ENCODE data around the gene AACS. TPM values are rescaled to one million over a fixed set of nuclear protein-coding genes. Genes with fewer than 3 reads are reported as not detected.

The AACS gene
- polyA plus RNA-seq, 3 donors = 4.7 to 7.9 (median 5.1) TPM

GRCh38 chr12:125070112-125070511 is 4.9 kb downstream of the AACS start:
- no peak for DNase-seq
- no peak for TF ChIP-seq CTCF (IDR thresholded peaks at IDR 0.05)
- intact Hi-C loops (cut with micrococcal nuclease) = no loop called here
- Histone ChIP-seq H3K4me3 (replicated peaks in 1 of 3; ENCODE audit: low read depth in 2 of 3, low read length in 3 of 3) (no peak overlapping the region), H3K9ac (ENCODE audit: insufficient read depth, low read length, poor library complexity, severe bottlenecking) (no peak overlapping the region), H3K4me2 (replicated peaks; ENCODE audit: extremely low read depth, low read length, poor library complexity, severe bottlenecking) (no peak overlapping the region), H4K20me1 (ENCODE audit: insufficient read depth, low read length) (no peaks in the 10 kb centered on the region), H2AFZ (ENCODE audit: insufficient read depth, low read depth, low read length, poor library complexity, severe bottlenecking) (no peak overlapping the region), H3K27ac (ENCODE audit: low read depth in 1 of 2, low read length in 2 of 2) (no peak overlapping the region), H3K4me1 (ENCODE audit: control insufficient read depth in 1 of 2, insufficient read depth in 2 of 2, low read length in 2 of 2) (peaks cover 6 to 10% of the 10 kb centered on the region in 2 donors), H3K27me3 (ENCODE audit: control insufficient read depth in 2 of 2, insufficient read depth in 2 of 2, low read length in 2 of 2) (no peaks in the 10 kb centered on the region), H3K36me3 (replicated peaks in 1 of 2; ENCODE audit: control insufficient read depth in 1 of 2, insufficient read depth in 2 of 2, low read length in 2 of 2) (no peaks in the 10 kb centered on the region), H3K79me2 (ENCODE audit: insufficient read depth, low read length) (no peaks in the 10 kb centered on the region), H3K9me3 (replicated peaks in 1 of 2; ENCODE audit: control insufficient read depth in 1 of 2, insufficient read depth in 1 of 2, low read length in 2 of 2) (no peaks in the 10 kb centered on the region)
- WGBS (ENCODE audit: insufficient coverage) = 96% methylated on average over 6 of the region's 6 CpGs
- Mint-ChIP-seq H3K9me3 (peaks cover 0 to 1% (median 0%) of the 10 kb centered on the region in 7 donors), H3K4me1 (peaks cover 14% of the 10 kb centered on the region), H3K27ac (no peak overlapping the region), H3K36me3 (peaks cover 8 to 11% of the 10 kb centered on the region in 2 donors), H3K4me3 (no peak overlapping the region), H3K27me3 (ENCODE audit: low read depth in 3 of 3) (peaks cover 0 to 4% (median 0%) of the 10 kb centered on the region in 3 donors)

GRCh38 chr12:125070661-125071390 is 5.6 kb downstream of the AACS start:
- intact Hi-C loops (cut with micrococcal nuclease) = no loop called here
- Mint-ChIP-seq H3K27me3 (ENCODE audit: low read depth in 3 of 3) (peaks cover 0 to 3% (median 0%) of the 10 kb centered on the region in 3 donors), H3K4me1 (peaks cover 12% of the 10 kb centered on the region), H3K36me3 (peaks cover 10 to 17% of the 10 kb centered on the region in 2 donors), H3K4me3 (no peak overlapping the region), H3K27ac (no peak overlapping the region), H3K9me3 (peaks cover 0 to under 1% (median 0%) of the 10 kb centered on the region in 7 donors)
- 97% methylated on average over 7 of the region's 11 CpGs for WGBS (ENCODE audit: insufficient coverage)
- Histone ChIP-seq H3K4me1 (ENCODE audit: control insufficient read depth in 1 of 2, insufficient read depth in 2 of 2, low read length in 2 of 2) (peaks cover 3 to 5% of the 10 kb centered on the region in 2 donors), H3K4me2 (replicated peaks; ENCODE audit: extremely low read depth, low read length, poor library complexity, severe bottlenecking) (no peak overlapping the region), H3K36me3 (replicated peaks in 1 of 2; ENCODE audit: control insufficient read depth in 1 of 2, insufficient read depth in 2 of 2, low read length in 2 of 2) (no peaks in the 10 kb centered on the region), H3K79me2 (ENCODE audit: insufficient read depth, low read length) (no peaks in the 10 kb centered on the region), H4K20me1 (ENCODE audit: insufficient read depth, low read length) (no peaks in the 10 kb centered on the region), H3K27me3 (ENCODE audit: control insufficient read depth in 2 of 2, insufficient read depth in 2 of 2, low read length in 2 of 2) (no peaks in the 10 kb centered on the region), H3K9me3 (replicated peaks in 1 of 2; ENCODE audit: control insufficient read depth in 1 of 2, insufficient read depth in 1 of 2, low read length in 2 of 2) (no peaks in the 10 kb centered on the region), H3K27ac (ENCODE audit: low read depth in 1 of 2, low read length in 2 of 2) (no peak overlapping the region), H2AFZ (ENCODE audit: insufficient read depth, low read depth, low read length, poor library complexity, severe bottlenecking) (no peak overlapping the region), H3K4me3 (replicated peaks in 1 of 3; ENCODE audit: low read depth in 2 of 3, low read length in 3 of 3) (no peak overlapping the region), H3K9ac (ENCODE audit: insufficient read depth, low read length, poor library complexity, severe bottlenecking) (no peak overlapping the region)
- no peak for DNase-seq
- no peak for TF ChIP-seq CTCF (IDR thresholded peaks at IDR 0.05)
